ENCODE data around the gene DCAKD.

DCAKD gene

GRCh38 chr17:45016237-45016636 is 35.2 kb downstream of the DCAKD start:
- TF ChIP-seq, protein P1, sequence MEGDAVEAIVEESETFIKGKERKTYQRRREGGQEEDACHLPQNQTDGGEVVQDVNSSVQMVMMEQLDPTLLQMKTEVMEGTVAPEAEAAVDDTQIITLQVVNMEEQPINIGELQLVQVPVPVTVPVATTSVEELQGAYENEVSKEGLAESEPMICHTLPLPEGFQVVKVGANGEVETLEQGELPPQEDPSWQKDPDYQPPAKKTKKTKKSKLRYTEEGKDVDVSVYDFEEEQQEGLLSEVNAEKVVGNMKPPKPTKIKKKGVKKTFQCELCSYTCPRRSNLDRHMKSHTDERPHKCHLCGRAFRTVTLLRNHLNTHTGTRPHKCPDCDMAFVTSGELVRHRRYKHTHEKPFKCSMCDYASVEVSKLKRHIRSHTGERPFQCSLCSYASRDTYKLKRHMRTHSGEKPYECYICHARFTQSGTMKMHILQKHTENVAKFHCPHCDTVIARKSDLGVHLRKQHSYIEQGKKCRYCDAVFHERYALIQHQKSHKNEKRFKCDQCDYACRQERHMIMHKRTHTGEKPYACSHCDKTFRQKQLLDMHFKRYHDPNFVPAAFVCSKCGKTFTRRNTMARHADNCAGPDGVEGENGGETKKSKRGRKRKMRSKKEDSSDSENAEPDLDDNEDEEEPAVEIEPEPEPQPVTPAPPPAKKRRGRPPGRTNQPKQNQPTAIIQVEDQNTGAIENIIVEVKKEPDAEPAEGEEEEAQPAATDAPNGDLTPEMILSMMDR (conservative IDR thresholded peaks at IDR 0.05; ENCODE audit: low read depth, low read length) = no peak
- no peak overlapping the region for H3K4me3 ChIP-seq (ENCODE audit: low read length)
- DNase-seq (ENCODE audit: low read depth) = no peak

- TF ChIP-seq, protein P1 (conservative IDR thresholded peaks at IDR 0.05; ENCODE audit: low read depth, low read length) = no peak
- DNase-seq (ENCODE audit: low read depth) = no peak
- H3K4me3 ChIP-seq (ENCODE audit: low read length) = no peak overlapping the region
These were observed 38.1 kb downstream of the DCAKD start for GRCh38 chr17:45013021-45013997.

- no peak overlapping the region for H3K4me3 ChIP-seq (ENCODE audit: low read length)
- TF ChIP-seq, protein P1 (conservative IDR thresholded peaks at IDR 0.05; ENCODE audit: low read depth, low read length) = no peak
- no peak for DNase-seq (ENCODE audit: low read depth)
These were observed 39.7 kb downstream of the DCAKD start for GRCh38 chr17:45011767-45012166.

DNA sequence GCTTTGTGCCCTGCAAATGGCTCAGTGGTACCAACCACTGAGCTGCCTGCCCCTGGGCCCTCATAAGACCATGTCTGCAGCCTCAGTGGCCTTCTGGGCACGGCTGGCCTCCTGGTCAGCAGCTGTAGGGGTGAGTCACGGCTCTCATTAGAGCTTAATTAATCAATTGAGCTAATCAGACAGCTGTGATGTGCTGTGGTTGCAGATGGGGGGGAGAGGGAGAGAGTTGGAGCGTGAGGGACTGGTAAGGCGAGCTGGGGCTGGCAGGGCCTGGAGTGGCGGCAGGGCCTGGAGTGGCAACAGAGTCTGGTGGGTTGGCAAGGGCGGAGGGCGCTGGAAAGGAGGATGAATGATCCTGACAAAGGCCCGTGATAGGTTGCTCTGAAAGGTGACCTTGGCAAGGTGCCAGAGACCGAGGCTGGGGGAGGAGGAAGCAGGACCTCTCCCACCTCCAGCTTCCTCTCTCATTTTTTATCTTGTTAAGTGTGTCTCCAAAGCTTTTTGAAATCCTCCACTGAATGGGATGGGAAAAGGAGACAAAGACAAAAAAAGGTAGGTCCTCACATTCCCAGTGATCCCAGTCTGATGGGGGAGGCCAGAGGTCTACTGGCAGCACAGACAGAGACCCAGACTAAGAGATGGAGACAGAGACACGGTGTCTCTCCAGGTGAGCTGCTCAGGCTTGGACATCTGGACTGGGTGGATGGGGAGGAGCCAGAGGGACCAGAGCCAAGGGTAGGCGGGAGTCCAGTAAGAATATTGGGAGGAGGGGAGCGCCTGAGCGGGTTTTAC is 41.6 kb downstream of the DCAKD start:
- TF ChIP-seq, protein P1 (conservative IDR thresholded peaks at IDR 0.05; ENCODE audit: low read depth, low read length) = no peak
- no peak overlapping the region for H3K4me3 ChIP-seq (ENCODE audit: low read length)
- no peak for DNase-seq (ENCODE audit: low read depth)

- no peak overlapping the region for H3K4me3 ChIP-seq (ENCODE audit: low read length)
- TF ChIP-seq, protein P1 (conservative IDR thresholded peaks at IDR 0.05; ENCODE audit: low read depth, low read length) = no peak
- no peak for DNase-seq (ENCODE audit: low read depth)
These were observed 43.2 kb downstream of the DCAKD start for GRCh38 chr17:45008216-45008615.

DNA sequence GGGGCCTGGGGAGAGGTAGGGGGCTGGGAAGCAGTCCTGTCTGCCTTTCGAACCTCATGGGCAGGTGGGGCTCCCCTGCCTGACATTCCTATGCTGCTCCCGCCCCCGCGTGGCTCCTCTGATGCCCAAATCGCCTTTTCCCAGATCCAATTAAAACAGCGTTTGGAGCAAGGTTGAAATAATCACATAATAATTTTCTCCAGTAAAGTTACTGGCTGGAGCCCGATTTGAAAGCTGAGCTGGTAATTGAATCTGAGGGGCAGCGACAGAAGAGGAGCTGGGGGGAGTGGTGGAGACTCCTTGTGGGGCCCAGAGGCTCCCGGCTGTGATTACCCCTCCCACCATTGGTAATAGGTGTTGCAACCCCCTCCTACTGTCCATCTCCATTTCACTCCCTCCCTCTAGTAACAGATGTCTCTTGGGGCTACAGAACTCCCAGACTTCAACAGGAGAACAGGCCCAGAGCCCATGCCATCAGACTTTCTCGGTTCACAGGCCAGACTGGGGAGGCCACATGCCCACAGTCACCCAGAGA is 44.4 kb downstream of the DCAKD start:
- DNase-seq (ENCODE audit: low read depth) = no peak
- TF ChIP-seq, protein P1 (conservative IDR thresholded peaks at IDR 0.05; ENCODE audit: low read depth, low read length) = peak; percentile 30
- no peak overlapping the region for H3K4me3 ChIP-seq (ENCODE audit: low read length)

All from retinal pigment epithelial cell (primary cell).